HG03097 (cell line): ENCODE results near the gene NXPH2.
"Not testable (repeated sequence)": the region's sequence is repeated elsewhere in the genome, so short reads cannot be mapped to it uniquely, and the experiment has no call there.

Experiments used
- ATAC-seq: cut with Tn5 transposase; IDR thresholded peaks from one replicate; pipeline ENCODE4 v1.9.1; 2021; ENCODE audit not compliant: unreplicated experiment, low FRiP score

NXPH2 gene

DNA sequence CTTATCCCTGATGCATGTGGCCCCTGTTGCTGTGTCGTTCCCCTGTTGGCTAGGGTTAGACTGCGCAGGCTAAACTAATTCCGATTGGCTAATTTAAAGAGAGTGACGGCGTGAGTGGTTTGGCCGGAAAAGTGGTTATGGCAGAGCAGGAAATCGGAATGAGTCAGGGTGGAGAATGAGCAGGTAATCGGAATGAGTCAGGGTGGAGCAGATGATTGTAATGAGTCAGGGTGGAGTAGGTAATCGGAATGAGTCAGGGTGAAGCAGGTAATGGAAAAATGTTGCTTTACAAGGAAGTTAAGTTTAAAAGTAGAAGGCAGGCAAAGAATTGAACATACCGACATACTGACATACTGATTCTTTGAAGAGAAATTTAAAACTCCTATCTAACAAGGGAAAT lies 135.4 kb downstream of the NXPH2 start:
- ATAC-seq = not testable (repeated sequence)

GRCh38 chr2:138640921-138641676 lies 139.1 kb downstream of the NXPH2 start:
- no peak for ATAC-seq

- ATAC-seq = no peak
Observed at GRCh38 chr2:138637686-138638085, 142.5 kb downstream of the NXPH2 start.

GRCh38 chr2:138637061-138637460 lies 143.1 kb downstream of the NXPH2 start:
- ATAC-seq = no peak

DNA sequence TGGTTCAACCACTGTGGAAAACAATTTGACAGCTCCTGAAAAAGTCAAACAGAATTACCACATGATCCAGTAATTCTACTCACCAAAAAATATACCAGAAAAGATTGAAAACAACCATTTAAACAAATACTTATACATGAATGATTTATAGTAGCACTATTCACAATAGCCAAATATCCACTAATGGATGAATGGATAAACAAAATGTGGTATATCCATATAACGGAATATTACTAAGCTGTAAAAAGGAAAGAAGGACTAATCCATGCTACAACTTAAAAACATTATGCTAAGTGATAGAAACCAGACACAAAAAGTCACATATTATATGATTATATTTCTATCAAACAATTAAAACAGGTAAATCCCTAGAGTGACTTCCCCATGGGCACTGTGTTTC lies 147.1 kb downstream of the NXPH2 start:
- ATAC-seq = no peak

- no peak for ATAC-seq
Observed at GRCh38 chr2:138632066-138632620, 148.0 kb downstream of the NXPH2 start.

GRCh38 chr2:138630164-138630563 lies 150.0 kb downstream of the NXPH2 start:
- ATAC-seq = no peak

GRCh38 chr2:138626148-138626547 lies 154.0 kb downstream of the NXPH2 start:
- no peak for ATAC-seq

- ATAC-seq = no peak
Observed at GRCh38 chr2:138622613-138623012, 157.6 kb downstream of the NXPH2 start.

- ATAC-seq = no peak
Observed at GRCh38 chr2:138621139-138621538, 159.1 kb downstream of the NXPH2 start.

GRCh38 chr2:138620431-138620830 lies 159.8 kb downstream of the NXPH2 start:
- no peak for ATAC-seq
